NOMO-1 (cell line): Measurements from ENCODE around the gene IGFBP2.

Experiments
- DNase-seq, 2 experiments: peaks; one replicate each; lab custom pipeline; 2025; ENCODE audit not compliant: unreplicated experiment in 2 of 2; lab: John Stamatoyannopoulos, UW

IGFBP2 gene

GRCh38 chr2:216680951-216681629 lies 47.9 kb downstream of the IGFBP2 start:
- DNase-seq: no peak

DNA sequence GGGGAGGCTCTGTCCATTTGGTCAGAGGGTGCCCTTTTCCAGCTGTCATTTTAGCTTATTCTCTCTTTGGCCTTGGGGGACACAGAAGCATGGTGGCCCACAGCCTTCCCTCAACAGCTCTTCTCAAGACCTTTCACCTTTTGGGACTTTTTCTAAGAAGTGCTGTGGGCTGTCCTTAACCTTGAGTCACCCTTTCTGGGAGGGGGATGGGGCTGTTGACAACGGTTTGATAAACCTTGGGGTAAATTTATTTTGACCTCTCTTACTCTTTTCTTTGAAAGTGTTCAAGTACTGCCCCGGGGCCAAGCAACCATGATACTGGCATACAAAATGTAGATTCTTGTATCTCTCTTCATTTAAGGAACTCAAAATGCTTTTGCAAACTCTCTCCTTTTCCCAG lies 48.5 kb downstream of the IGFBP2 start:
- no peak for DNase-seq

DNA sequence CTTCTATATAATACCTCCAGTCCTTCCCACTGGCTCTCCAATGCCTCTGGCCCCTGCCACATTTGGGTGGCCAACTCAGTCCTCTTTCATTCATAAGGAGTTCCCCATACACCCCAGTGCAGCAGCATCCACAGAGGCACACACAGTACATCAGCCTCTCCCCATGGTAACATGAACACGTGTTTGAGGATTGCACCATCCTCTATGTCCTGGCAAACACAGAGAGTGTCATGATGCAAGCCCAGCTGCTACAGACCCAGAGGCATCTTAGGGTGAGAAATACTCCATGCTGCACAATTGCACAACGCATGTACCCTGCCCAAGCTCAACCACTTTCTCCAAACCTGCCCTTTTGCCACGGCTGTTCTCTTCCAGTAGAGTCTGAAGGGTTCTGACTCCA lies 50.6 kb downstream of the IGFBP2 start:
- DNase-seq: peak; percentile 76 to 91

GRCh38 chr2:216685327-216685875 lies 52.2 kb downstream of the IGFBP2 start:
- no peak for DNase-seq

GRCh38 chr2:216687111-216687510 lies 53.9 kb downstream of the IGFBP2 start:
- no peak for DNase-seq

GRCh38 chr2:216687646-216688045 lies 54.4 kb downstream of the IGFBP2 start:
- peak in 1 of 2 experiments; percentile 10 for DNase-seq

DNA sequence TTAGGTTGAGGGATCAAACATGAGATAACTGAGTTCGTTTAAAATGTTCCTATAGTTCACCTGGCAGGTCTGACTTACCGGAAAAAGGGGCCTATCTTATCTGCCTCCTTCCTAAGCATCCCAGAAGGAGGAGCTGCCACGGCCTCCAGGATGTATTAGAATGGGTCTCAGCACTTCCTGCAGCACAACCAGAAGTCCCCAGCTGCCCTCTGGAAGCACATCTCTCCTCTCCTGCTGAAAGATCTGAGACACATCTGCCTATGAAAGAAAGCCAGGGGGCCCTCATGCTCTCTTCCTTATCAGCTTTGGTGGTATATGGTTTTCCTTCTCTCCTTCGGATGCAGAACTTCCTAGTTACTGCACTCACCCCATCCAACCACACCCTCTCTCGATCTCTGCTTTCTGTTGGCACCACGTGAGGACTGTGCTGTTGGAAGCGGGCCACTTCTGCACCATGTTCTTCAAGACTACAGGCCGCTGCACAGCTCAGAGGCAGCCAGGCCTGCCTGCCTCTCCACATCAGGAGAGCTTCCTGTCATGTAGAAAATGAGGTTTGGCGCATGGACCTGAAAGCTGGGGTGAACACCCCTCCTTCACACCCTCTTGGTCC lies 55.6 kb downstream of the IGFBP2 start:
- no peak for DNase-seq

DNA sequence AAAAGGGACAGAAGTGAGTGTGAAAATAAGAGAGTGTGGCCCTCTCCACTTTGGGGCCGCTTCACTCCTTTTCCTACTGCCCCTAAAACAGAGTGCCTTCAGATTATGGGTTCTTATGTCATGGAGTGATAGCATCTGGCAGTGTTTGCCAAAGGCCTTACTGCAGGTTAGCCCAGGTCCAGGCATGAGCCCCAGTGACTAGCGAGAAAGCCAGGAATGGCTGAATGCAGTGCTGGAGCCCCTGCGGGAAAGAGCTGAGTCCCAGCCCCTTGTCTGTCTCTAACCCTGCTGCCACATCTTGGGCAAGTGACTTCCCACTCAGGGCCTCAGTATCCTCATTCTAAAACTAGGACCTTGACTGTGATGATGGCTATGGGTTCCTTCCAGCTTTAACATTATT lies 56.2 kb downstream of the IGFBP2 start:
- no peak for DNase-seq

- no peak for DNase-seq
These were observed 57.2 kb downstream of the IGFBP2 start for GRCh38 chr2:216690456-216690852.

DNA sequence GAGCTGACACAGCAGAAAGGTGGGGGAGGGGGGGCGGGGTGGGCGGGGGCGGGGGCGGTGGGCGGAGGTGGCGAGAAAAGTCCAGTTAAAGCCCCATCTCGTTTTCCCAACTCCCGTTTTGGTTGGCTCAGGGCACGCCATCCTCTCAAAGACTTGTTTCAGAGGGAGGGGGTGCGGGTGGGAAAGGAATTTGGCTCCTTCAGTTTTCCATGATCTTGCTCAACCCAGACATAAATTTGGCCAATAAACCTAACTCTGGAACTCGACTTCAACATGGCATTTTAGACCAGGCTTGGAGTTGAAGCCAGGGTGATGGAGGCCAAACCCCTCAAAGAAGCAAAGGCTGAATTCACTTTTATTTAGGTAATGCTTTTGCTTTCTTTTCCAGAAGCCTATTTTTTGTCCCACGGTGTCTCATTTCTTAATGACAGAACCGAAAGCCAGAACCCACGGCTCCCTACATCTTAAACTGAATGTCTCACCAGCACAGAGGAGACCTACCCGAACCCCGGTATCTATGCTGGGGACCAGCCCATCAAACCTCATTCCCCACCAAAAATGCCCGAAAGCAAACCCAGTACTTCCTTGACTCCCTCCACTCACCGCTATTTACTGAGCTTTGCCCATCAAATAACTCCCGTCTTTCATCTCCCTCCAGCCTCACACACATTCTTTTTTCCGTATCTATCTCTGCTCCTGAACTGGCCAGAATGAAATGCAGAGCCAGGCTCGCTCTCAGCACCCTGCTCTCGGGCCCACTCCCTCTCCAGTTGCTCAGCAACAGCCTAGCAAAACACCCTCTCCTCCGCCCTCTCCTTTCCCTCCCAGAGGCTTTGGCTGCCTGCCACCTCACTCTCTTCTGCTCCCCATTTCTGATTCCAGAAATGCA lies 57.9 kb downstream of the IGFBP2 start:
- DNase-seq: no peak

GRCh38 chr2:216692636-216693413 lies 59.6 kb downstream of the IGFBP2 start:
- peak; percentile 31 to 34 for DNase-seq

- no peak for DNase-seq
These were observed 60.3 kb downstream of the IGFBP2 start for GRCh38 chr2:216693414-216694080.

DNA sequence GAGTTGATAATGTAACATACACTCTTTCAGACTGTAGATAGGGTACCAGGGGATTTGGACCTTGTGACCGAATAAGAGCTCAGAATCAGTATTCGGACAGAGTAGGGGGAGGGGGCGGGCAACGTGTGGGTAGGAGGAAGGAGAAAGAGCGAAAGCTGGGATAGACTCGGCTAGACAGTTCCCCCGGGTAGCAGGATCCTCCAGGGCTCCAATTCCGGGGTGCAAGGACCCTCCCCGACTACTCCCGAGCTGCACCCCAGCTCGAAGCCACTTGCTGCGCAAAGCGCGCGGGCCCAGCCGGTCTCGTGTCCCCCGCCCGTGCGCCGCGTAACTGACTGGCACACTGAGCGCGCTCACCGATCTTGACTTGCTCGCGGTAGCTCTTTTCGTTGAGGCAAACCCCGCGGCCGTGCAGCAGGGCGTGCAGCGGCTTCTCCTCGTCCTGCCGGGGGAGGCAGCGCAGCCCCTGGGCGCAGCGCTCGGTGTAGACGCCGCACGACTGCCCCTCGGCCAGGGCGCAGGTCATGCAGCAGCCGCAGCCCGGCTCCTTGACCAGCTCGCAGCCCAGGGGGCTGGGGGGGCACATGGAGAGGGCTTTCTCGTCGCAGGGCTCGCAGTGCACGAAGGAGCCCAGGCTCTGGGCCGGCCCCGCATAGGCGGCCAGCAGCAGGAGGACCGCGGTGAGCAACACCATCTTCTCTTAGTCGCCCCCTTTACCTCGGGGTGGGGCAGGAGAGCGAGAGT lies 61.0 kb downstream of the IGFBP2 start:
- DNase-seq: peak in 1 of 2 experiments; percentile 15

DNA sequence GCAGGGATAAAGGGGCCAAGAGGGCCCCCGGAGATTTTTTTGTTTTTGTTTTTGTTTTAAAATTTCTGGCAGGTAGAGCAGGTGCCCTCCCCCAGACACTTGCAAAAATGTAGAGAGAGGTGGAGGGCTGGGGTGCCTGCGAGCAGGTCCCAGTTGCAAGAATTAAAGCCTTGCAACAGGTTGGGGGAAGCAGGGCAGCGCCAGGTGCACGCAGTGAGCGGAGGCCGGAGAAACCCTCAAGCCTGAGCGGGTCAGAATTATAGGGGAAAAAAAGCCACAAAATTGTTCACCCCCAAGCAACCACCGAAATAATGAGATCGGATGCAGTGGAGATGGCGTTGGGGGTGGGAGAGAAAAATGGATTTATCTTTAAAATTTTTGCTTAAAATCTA lies 61.6 kb downstream of the IGFBP2 start:
- no peak for DNase-seq

GRCh38 chr2:216695401-216695821 lies 62.2 kb downstream of the IGFBP2 start, which contains the start of gene IGFBP5:
IGFBP5 (minus strand) TSS chr2:216695549; CDS start chr2:216694775, 774 bp downstream.
- DNase-seq: no peak

DNA sequence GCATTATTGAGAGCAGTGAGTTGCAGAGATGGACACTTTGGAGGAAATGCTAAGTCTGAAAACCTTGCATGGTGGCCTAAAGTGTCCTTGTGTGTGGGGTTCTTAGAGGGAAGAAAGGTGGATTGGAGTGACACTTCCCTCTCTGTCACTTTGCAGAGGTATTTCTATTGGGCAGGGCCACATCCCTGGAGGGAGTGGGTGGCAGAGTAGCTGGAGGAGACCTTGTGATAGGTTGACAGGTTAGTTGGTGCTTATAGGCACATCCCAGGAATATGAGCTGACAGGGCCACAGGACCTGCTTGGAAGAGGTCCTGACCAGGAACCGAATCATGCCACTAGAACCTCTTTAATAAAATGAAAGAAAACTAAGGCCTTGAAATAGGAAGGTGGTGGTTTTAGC lies 63.1 kb downstream of the IGFBP2 start:
- no peak for DNase-seq

- peak in 1 of 2 experiments; percentile 16 for DNase-seq
These were observed 63.7 kb downstream of the IGFBP2 start for GRCh38 chr2:216696751-216697560.

- no peak for DNase-seq
These were observed 65.1 kb downstream of the IGFBP2 start for GRCh38 chr2:216698293-216698692.
